Measurements from ENCODE around the gene PPP1R11. TPM values are rescaled to one million over a fixed set of nuclear protein-coding genes. Genes with fewer than 3 reads are reported as not detected.
A peak's percentile ranks its signal among the peaks of the same experiment; 100 is the strongest.

Gene PPP1R11
- total and polyA plus RNA-seq, 2 of the 13 experiments (the other 11 are each of a cell fraction or from before 2014, with no cell fraction given), result 32.1 to 58.9 TPM

DNA sequence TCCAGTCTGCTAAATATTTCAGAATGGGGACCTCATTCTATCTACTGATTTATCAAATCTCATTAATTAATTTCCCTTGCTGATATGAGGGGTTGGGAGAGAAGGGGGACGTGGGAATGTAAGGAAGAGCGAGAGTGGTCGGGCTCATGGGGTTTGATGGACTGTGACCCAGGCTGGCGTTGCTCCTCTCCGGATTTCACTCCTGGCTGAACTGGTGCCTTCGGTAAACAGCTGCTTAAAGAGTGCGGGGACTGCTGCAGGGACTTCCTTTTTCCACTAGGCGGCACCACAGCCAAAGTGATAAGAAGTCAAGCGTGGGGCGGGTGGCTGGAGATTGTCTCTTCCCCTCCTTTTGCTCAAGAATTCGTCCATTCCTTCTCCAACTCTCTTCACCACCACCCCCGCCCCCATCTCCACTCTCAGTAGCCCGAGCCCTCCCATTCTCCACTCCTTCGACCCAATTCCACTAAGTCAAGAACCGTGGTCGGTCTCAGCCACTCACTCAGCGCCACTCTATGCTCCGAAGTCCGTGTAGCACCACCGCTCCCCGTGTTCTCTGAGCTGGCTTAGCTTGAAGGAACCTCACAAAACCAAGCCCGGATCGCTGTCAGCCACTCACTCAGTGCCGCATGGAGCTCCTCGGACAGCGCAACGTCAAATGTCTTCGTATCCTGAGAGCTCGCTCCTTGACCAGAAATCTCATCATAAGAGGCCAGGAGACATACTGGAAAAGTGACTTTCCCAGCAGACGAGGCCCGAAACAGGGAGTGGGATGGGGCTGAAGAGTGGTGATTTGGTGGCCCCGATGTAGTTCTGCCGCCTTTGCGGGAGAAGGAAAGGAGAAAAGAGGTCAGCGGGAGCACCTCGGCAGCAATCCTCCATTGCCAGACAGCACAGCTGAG is 36.2 kb downstream of the PPP1R11 start (continued):
- TF ChIP-seq, protein P1, sequence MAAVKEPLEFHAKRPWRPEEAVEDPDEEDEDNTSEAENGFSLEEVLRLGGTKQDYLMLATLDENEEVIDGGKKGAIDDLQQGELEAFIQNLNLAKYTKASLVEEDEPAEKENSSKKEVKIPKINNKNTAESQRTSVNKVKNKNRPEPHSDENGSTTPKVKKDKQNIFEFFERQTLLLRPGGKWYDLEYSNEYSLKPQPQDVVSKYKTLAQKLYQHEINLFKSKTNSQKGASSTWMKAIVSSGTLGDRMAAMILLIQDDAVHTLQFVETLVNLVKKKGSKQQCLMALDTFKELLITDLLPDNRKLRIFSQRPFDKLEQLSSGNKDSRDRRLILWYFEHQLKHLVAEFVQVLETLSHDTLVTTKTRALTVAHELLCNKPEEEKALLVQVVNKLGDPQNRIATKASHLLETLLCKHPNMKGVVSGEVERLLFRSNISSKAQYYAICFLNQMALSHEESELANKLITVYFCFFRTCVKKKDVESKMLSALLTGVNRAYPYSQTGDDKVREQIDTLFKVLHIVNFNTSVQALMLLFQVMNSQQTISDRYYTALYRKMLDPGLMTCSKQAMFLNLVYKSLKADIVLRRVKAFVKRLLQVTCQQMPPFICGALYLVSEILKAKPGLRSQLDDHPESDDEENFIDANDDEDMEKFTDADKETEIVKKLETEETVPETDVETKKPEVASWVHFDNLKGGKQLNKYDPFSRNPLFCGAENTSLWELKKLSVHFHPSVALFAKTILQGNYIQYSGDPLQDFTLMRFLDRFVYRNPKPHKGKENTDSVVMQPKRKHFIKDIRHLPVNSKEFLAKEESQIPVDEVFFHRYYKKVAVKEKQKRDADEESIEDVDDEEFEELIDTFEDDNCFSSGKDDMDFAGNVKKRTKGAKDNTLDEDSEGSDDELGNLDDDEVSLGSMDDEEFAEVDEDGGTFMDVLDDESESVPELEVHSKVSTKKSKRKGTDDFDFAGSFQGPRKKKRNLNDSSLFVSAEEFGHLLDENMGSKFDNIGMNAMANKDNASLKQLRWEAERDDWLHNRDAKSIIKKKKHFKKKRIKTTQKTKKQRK (IDR thresholded peaks at IDR 0.05; ENCODE audit: low read length), result no peak
- no peak for TF ChIP-seq ZBTB3 (CRISPR knock-in tag; IDR thresholded peaks at IDR 0.05; ENCODE audit: borderline replicate concordance, low read depth)
- no peak for TF ChIP-seq SIX4 (CRISPR knock-in tag; IDR thresholded peaks at IDR 0.05)
- TF ChIP-seq, protein P2, sequence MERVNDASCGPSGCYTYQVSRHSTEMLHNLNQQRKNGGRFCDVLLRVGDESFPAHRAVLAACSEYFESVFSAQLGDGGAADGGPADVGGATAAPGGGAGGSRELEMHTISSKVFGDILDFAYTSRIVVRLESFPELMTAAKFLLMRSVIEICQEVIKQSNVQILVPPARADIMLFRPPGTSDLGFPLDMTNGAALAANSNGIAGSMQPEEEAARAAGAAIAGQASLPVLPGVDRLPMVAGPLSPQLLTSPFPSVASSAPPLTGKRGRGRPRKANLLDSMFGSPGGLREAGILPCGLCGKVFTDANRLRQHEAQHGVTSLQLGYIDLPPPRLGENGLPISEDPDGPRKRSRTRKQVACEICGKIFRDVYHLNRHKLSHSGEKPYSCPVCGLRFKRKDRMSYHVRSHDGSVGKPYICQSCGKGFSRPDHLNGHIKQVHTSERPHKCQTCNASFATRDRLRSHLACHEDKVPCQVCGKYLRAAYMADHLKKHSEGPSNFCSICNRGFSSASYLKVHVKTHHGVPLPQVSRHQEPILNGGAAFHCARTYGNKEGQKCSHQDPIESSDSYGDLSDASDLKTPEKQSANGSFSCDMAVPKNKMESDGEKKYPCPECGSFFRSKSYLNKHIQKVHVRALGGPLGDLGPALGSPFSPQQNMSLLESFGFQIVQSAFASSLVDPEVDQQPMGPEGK (CRISPR knock-in tag; IDR thresholded peaks at IDR 0.05), result peak; percentile 65
- peak; percentile 83 for TF ChIP-seq KLF6 (CRISPR knock-in tag; IDR thresholded peaks at IDR 0.05)
- TF ChIP-seq TCF12 (IDR thresholded peaks at IDR 0.05), result no peak
- no peak for TF ChIP-seq TCF12 (CRISPR knock-in tag; IDR thresholded peaks at IDR 0.05)
- no peak for TF ChIP-seq ZNF496 (CRISPR knock-in tag; IDR thresholded peaks at IDR 0.05; ENCODE audit: insufficient replicate concordance)
- no peak; the same call in 1 of the 2 replicates for TF ChIP-seq ZNF782 (CRISPR knock-in tag; IDR thresholded peaks at IDR 0.05; ENCODE audit: borderline replicate concordance)
- TF ChIP-seq HIVEP1 (CRISPR knock-in tag; IDR thresholded peaks at IDR 0.05), result peak; percentile 64; the same call in 1 of the 2 replicates
- peak; percentile 74; the same call in 1 of the 2 replicates for TF ChIP-seq ZNF34 (CRISPR knock-in tag; IDR thresholded peaks at IDR 0.05; ENCODE audit: borderline replicate concordance)
- peak; percentile 56; the same call in 1 of the 2 replicates for TF ChIP-seq IRF2 (CRISPR knock-in tag; IDR thresholded peaks at IDR 0.05)
- peak; percentile 83 for TF ChIP-seq HNRNPK (IDR thresholded peaks at IDR 0.05; ENCODE audit: low read depth, low read length, poor library complexity, severe bottlenecking)
- no peak for TF ChIP-seq GMEB2 (CRISPR knock-in tag; IDR thresholded peaks at IDR 0.05; ENCODE audit: low read depth)
- TF ChIP-seq ZNF564 (CRISPR knock-in tag; IDR thresholded peaks at IDR 0.05), result no peak
- peak; percentile 43; the same call in 1 of the 2 replicates for TF ChIP-seq MYC (CRISPR knock-in tag; IDR thresholded peaks at IDR 0.05; ENCODE audit: borderline replicate concordance)
- TF ChIP-seq HMG20B (CRISPR knock-in tag; conservative IDR thresholded peaks at IDR 0.05), result peak; percentile 33; the same call in 1 of the 2 replicates
- TF ChIP-seq, protein P3, sequence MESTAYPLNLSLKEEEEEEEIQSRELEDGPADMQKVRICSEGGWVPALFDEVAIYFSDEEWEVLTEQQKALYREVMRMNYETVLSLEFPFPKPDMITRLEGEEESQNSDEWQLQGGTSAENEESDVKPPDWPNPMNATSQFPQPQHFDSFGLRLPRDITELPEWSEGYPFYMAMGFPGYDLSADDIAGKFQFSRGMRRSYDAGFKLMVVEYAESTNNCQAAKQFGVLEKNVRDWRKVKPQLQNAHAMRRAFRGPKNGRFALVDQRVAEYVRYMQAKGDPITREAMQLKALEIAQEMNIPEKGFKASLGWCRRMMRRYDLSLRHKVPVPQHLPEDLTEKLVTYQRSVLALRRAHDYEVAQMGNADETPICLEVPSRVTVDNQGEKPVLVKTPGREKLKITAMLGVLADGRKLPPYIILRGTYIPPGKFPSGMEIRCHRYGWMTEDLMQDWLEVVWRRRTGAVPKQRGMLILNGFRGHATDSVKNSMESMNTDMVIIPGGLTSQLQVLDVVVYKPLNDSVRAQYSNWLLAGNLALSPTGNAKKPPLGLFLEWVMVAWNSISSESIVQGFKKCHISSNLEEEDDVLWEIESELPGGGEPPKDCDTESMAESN (CRISPR knock-in tag; conservative IDR thresholded peaks at IDR 0.05), result 0 out of 2 replicates have a peak, but pooled peaks have one; percentile 48
- no peak; the same call in 1 of the 2 replicates for TF ChIP-seq PPARG (CRISPR knock-in tag; conservative IDR thresholded peaks at IDR 0.05)
